GM19395 (cell line): ENCODE results near the gene ARMH1.
"Not testable (repeated sequence)": the region's sequence is repeated elsewhere in the genome, so short reads cannot be mapped to it uniquely, and the experiment has no call there.

Experiments used
- ATAC-seq: cut with Tn5 transposase; IDR thresholded peaks from one replicate; pipeline ENCODE4 v1.9.1; 2021; ENCODE audit warnings: mild to moderate bottlenecking, moderate library complexity; ENCODE audit not compliant: unreplicated experiment

ARMH1 gene

GRCh38 chr1:44689447-44689765, 14.9 kb downstream of the ARMH1 start:
- ATAC-seq, result no peak

GRCh38 chr1:44693159-44693558, 18.6 kb downstream of the ARMH1 start:
- ATAC-seq, result no peak

GRCh38 chr1:44693900-44694299, 19.4 kb downstream of the ARMH1 start:
- ATAC-seq, result no peak

- ATAC-seq, result peak; percentile 73
Observed at GRCh38 chr1:44694863-44695478, 20.5 kb downstream of the ARMH1 start.

GRCh38 chr1:44695671-44696070, 21.2 kb downstream of the ARMH1 start:
- ATAC-seq, result no peak

DNA sequence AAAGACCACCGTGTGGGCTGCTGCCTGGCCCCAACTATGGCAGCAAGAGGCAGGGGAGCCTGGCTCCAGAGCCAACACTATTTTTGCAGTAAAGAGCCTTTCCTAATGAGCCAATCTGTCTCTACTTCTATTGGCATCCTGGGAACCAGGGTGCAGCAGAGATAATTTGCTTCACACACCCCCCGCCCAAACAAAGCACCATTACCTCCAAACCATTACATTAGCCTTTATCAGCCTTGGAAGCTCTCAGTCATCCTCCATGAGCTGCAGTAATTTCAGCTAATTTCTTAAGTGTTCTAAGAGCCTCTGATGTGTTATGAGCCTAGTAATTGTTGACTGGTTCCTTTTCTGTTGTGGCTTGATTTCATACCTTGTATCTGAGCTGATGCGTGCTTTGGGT, 21.6 kb downstream of the ARMH1 start:
- ATAC-seq, result no peak

GRCh38 chr1:44696789-44697345, 22.4 kb downstream of the ARMH1 start:
- no peak for ATAC-seq

DNA sequence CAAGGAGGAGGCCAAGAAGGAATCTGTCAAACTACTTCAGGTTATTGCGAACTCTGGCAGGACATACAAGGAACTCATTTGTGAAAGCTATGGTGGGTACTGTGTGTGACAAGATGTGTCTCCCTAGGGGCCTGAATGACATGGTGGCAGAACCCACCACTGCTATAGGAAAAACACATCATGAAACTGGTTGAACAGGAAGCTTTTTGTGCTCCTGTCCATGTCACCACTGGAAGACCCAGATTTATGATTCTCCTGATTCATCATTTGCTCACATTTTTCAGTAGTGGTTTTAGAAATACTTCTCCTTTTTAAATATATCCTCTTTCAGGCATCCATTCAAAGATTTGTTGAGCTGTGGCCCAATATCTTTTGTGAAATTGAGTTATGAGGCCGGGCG, 23.6 kb downstream of the ARMH1 start:
- ATAC-seq, result no peak

DNA sequence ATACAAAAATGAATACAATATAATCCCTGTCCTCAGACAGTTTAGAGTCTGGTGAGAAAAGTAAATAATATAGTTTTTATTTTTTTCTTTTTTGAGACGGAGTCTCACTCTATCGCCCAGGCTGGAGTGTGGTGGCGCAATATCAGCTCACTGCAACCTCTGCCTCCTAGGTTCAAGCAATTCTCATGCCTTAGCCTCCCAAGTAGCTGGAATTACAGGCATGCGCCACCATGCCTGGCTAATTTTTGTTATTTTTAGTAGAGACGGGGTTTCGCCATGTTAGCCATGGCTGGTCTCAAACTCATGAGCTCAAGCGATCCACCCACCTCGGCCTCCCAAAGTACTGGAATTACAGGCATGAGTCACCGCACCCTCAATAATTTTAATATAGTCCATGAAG, 24.9 kb downstream of the ARMH1 start:
- ATAC-seq, result not testable (repeated sequence)

DNA sequence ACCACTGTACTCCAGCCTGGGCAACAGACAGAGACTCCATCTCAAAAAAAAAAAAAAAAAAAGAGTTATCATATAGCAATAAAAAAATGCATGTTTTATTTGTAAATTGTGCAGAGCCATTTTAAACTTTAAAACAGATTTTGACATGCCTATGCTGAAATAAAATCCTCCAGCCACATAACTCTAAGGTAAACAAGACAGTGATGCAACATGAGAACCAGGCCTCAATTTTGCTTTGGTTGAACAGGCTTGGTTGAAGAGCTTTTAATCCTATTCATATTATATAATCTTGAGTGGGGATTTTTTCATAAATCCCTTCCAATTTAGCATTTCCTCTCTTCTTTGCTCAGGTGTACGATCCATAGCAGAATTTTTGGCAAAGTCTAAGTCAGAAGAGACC, 26.1 kb downstream of the ARMH1 start:
- ATAC-seq, result no peak

- no peak for ATAC-seq
Observed at GRCh38 chr1:44701141-44701573, 26.6 kb downstream of the ARMH1 start.

- no peak for ATAC-seq
Observed at GRCh38 chr1:44705470-44705869, 31.0 kb downstream of the ARMH1 start.

GRCh38 chr1:44705938-44706337, 31.4 kb downstream of the ARMH1 start:
- ATAC-seq, result no peak

DNA sequence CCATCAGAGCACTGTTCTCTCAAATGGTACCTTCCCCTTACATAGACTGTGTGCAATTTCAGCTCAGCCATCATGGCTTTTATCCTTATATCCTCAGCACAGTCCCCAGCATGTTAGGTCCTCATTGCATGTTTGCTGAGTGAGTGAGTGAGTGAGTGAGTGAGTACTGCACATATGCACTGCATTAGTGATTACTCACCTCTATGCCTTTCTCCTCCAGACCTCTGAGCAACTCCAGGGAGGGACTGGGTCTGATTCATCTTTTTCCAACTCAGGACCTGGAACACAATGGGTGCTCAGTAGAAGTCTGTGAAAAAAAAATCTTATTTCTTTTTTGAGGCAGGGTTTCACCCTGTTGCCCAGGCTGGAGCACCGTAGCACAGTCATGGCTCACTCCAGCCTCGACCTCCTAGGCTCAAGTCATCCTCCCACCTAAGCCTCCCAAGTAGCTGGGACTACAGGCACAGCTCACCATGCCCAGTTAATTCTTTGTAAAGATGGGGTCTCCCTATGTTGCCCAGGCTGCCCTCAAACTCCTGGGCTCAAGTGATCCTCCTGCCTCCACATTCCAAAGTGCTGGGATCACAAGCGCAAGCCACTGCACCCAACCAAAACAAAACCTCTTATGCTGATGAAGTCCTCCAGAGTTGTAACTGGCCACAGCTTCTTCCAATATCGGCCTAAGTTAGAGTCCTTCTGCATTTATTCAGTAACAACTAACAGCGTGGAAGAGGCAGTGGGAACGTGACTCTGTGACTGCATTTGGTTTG, 32.8 kb downstream of the ARMH1 start:
- no peak for ATAC-seq

- no peak for ATAC-seq
Observed at GRCh38 chr1:44707959-44708831, 33.7 kb downstream of the ARMH1 start.

GRCh38 chr1:44713321-44713781, 38.8 kb downstream of the ARMH1 start:
- peak; percentile 62 for ATAC-seq

- ATAC-seq, result no peak
Observed at GRCh38 chr1:44714532-44714931, 40.0 kb downstream of the ARMH1 start.

GRCh38 chr1:44714944-44715571, 40.5 kb downstream of the ARMH1 start:
- ATAC-seq, result no peak

GRCh38 chr1:44717156-44717555, 42.6 kb downstream of the ARMH1 start:
- ATAC-seq, result no peak

- ATAC-seq, result no peak
Observed at GRCh38 chr1:44717653-44718052, 43.1 kb downstream of the ARMH1 start.

DNA sequence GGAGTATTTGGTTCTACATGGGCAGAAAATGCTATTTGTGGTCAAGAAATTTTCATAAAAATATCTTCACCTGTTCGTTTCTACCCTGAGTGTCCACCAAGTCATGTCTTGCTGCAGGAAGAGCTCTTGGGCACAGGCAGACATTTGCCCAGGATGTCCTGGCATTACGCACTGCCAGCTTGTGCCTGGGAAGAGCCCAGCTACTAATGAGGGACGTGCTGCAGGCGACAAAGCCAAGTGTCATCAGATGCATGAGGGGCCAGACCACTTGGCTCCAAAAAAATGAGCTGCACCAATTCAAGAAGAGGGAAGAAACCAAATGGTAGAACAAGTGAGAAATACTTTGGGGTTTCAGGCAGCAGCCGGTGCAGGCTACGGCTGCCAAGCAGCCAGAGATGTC, 43.6 kb downstream of the ARMH1 start:
- no peak for ATAC-seq
